HL-60 (cell line): Measurements from ENCODE around the gene MAN1C1.

Source experiments
- DNase-seq, 2 experiments: peaks; one replicate each; pipeline ENCODE4 v3.0.0-alpha.2; 2010 to 2020; ENCODE audit warnings: low read depth in 1 of 2, low spot score in 1 of 2
- H3K27ac ChIP-seq: fragments of 250-450 bp; sonication (Bioruptor Pico); replicated peaks from 2 replicates; pipeline ENCODE4 v1.5.1; 2020; ENCODE audit warnings: mild to moderate bottlenecking, moderate library complexity
- H3K27me3 ChIP-seq: fragments of 250-450 bp; sonication (Bioruptor Pico); 2 replicates; pipeline ENCODE4 v1.5.1; 2021; ENCODE audit warnings: mild to moderate bottlenecking, moderate library complexity; ENCODE audit not compliant: insufficient read depth, poor library complexity, severe bottlenecking
- H3K4me3 ChIP-seq: replicated peaks from 2 replicates; pipeline ENCODE4 v1.5.1; 2011; ENCODE audit warnings: mild to moderate bottlenecking, control low read depth, low read length; ENCODE audit not compliant: insufficient read depth
- GABPA ChIP-seq: IDR thresholded peaks from 2 replicates; pipeline ENCODE4 v1.6.1; 2012; ENCODE audit warnings: low read depth
- POLR2AphosphoS5 ChIP-seq: IDR thresholded peaks from 2 replicates; pipeline ENCODE4 v1.6.1; 2012; ENCODE audit warnings: low read depth
- SPI1 ChIP-seq: IDR thresholded peaks from 2 replicates; pipeline ENCODE4 v1.6.1; 2012; ENCODE audit warnings: low read depth, mild to moderate bottlenecking, borderline replicate concordance
- TF ChIP-seq, protein P1 (sequence below): IDR thresholded peaks from 2 replicates; pipeline ENCODE4 v1.6.1; 2012; ENCODE audit warnings: low read depth; ENCODE audit not compliant: insufficient replicate concordance
- TF ChIP-seq, protein P2 (sequence below): IDR thresholded peaks from one replicate; pipeline ENCODE4 v1.5.1; 2011; ENCODE audit warnings: low read length, control low read depth, inconsistent platforms; ENCODE audit not compliant: insufficient read depth

Gene MAN1C1

DNA sequence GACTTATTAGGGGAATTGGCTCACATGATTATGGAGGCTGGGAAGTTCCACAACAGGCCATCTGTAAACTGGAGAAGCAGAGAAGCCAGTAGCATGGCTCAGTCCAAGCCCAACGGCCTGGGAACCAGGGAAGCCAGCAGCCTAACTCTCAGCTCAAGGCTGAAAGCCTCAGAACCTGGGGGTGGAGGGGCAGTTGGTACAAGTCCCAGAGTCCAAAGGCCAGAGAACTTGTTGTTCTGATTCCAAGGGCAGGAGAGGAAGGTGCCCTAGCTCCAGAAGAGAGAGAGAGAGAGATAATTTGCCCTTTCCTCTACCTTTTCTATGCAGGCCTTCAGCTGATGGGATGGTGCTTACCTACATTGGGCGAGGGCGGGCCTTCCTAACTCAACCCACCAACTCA is 55.3 kb downstream of the MAN1C1 start:
- H3K27me3 ChIP-seq: no peaks in the 10 kb centered on the region

DNA sequence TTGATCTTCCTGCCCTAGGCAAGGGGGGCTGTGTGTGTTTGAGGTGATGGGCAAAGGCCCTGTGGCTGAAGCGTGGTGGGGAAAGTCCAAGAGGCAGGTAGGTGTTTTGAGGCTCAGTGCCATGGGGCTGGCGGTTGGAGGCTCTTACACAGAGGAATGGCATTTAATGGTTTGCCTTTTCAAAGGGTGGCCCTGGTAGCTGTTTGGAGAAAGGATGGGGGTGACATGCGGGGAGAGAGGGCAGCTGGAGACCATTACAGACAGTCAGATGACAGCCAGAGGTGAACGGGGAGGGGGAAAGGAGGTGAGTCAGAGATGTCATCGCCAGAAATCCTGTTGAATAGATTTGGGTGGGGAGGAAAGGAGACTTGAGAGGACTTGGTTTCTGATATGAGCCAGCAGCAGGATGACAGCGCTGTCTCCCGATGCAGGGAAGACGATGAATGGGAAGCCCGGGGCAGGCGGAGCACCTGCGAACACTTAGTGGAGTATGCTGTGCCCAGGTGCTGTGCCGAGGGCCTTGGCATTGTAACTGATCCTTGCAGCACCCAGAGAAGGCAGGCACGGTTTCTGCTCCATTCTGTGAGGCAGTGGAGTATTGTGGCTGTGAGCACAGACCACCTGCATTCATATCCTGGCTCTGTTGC is 56.3 kb downstream of the MAN1C1 start:
- DNase-seq: no peak
- Histone ChIP-seq H3K27ac (no peak overlapping the region), H3K27me3 (no peaks in the 10 kb centered on the region), H3K4me3 (no peak overlapping the region)
- TF ChIP-seq, protein P1, sequence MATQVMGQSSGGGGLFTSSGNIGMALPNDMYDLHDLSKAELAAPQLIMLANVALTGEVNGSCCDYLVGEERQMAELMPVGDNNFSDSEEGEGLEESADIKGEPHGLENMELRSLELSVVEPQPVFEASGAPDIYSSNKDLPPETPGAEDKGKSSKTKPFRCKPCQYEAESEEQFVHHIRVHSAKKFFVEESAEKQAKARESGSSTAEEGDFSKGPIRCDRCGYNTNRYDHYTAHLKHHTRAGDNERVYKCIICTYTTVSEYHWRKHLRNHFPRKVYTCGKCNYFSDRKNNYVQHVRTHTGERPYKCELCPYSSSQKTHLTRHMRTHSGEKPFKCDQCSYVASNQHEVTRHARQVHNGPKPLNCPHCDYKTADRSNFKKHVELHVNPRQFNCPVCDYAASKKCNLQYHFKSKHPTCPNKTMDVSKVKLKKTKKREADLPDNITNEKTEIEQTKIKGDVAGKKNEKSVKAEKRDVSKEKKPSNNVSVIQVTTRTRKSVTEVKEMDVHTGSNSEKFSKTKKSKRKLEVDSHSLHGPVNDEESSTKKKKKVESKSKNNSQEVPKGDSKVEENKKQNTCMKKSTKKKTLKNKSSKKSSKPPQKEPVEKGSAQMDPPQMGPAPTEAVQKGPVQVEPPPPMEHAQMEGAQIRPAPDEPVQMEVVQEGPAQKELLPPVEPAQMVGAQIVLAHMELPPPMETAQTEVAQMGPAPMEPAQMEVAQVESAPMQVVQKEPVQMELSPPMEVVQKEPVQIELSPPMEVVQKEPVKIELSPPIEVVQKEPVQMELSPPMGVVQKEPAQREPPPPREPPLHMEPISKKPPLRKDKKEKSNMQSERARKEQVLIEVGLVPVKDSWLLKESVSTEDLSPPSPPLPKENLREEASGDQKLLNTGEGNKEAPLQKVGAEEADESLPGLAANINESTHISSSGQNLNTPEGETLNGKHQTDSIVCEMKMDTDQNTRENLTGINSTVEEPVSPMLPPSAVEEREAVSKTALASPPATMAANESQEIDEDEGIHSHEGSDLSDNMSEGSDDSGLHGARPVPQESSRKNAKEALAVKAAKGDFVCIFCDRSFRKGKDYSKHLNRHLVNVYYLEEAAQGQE: no peak
- TF ChIP-seq, protein P2, sequence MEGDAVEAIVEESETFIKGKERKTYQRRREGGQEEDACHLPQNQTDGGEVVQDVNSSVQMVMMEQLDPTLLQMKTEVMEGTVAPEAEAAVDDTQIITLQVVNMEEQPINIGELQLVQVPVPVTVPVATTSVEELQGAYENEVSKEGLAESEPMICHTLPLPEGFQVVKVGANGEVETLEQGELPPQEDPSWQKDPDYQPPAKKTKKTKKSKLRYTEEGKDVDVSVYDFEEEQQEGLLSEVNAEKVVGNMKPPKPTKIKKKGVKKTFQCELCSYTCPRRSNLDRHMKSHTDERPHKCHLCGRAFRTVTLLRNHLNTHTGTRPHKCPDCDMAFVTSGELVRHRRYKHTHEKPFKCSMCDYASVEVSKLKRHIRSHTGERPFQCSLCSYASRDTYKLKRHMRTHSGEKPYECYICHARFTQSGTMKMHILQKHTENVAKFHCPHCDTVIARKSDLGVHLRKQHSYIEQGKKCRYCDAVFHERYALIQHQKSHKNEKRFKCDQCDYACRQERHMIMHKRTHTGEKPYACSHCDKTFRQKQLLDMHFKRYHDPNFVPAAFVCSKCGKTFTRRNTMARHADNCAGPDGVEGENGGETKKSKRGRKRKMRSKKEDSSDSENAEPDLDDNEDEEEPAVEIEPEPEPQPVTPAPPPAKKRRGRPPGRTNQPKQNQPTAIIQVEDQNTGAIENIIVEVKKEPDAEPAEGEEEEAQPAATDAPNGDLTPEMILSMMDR: no peak
- TF ChIP-seq SPI1 (no peak), GABPA (no peak), POLR2AphosphoS5 (no peak)

More for the DNA sequence above, 55.3 kb downstream of the MAN1C1 start:
- no peak for TF ChIP-seq SPI1
- no peak for TF ChIP-seq GABPA
- TF ChIP-seq, protein P1: no peak
- TF ChIP-seq, protein P2: no peak
- no peak for TF ChIP-seq POLR2AphosphoS5
- DNase-seq: no peak
- Histone ChIP-seq H3K27ac (no peak overlapping the region), H3K4me3 (no peak overlapping the region)

DNA sequence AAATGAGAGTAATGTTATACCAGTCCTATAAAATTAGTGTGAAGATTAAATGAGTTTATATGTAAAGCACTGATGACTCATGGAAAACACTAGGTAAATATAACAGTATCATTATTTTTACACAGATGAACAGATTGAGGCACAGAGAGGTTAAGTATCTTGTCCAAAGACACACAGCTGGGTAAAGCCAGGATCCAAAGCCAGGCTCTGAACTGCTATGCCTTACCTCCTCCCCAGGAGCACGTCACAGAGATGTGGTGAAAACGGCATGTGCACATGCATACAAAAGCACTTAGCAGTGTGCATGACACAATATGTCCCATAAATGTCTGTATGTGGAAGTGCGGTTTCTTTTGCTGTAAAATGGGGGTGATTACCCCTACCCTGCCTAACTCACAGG is 56.9 kb downstream of the MAN1C1 start:
- DNase-seq: no peak
- no peak overlapping the region for H3K4me3 ChIP-seq
- H3K27ac ChIP-seq: no peak overlapping the region
- no peaks in the 10 kb centered on the region for H3K27me3 ChIP-seq
- TF ChIP-seq GABPA: no peak

DNA sequence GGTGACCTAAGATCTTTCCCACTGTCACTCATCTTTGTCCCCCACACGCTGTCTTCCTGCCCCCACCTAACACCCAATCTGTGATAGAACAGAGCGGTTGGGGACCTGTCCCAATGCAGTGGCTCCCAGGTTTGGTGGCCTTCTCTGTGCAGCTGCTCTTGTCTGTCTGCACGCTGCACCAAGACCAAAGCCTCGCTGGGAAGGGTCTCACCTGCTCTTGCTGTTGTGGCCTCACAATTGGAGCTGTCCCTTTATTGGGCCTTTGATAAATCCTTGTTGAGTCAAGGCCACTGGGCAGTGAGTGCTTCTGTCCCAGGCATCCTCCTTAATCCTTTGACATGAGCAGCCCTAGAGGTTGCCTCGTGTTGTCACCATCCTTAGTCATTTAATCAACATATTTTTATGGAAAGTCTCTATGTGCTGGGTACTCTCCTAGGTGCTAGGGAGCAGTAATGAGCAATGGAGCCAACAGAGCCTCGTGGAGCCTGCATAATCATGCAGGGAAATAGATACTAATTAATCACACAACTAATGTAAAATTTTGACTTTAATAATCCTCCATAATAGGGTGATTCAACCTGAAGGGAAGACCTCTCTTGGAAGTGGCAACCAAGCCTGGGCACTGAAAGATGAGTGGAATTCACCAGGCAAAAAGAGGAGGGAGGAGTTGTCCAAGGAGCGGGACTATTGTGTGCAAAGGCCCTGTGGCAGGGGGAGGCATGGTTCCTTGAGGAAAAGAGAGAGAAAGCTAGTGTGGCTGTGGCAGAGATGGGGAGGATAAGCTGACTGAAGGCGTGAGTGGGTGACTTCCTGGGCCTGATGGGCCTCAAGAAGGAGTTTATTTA is 57.6 kb downstream of the MAN1C1 start:
- DNase-seq: no peak
- TF ChIP-seq, protein P1: peak; percentile 33
- TF ChIP-seq SPI1: no peak
- no peak overlapping the region for H3K27ac ChIP-seq
- H3K27me3 ChIP-seq: no peaks in the 10 kb centered on the region
- no peak overlapping the region for H3K4me3 ChIP-seq
